GM08714 (cell line): ENCODE results near the gene SPINK7.
"Not testable (repeated sequence)": the region's sequence is repeated elsewhere in the genome, so short reads cannot be mapped to it uniquely, and the experiment has no call there.

Experiments used
- H3K4me3 ChIP-seq: fragments of 200-500 bp; sonication (Bioruptor generic); 2 replicates; pipeline ENCODE4 v1.5.1; 2014; ENCODE audit warnings: mild to moderate bottlenecking, low read length, inconsistent platforms
- ZNF274 ChIP-seq: IDR thresholded peaks from 2 replicates; pipeline ENCODE4 v1.6.1; 2012; ENCODE audit warnings: mild to moderate bottlenecking, low read depth, low read length

The SPINK7 gene

GRCh38 chr5:148312153-148312552, at the start of gene SPINK7:
Gene SPINK7, plus strand, starts transcription at chr5:148312423. Its CDS starts 61 bp downstream, at chr5:148312484.
- no peak for TF ChIP-seq ZNF274
- H3K4me3 ChIP-seq, result no peak within 1 kb of the TSS

- no peak for TF ChIP-seq ZNF274
- H3K4me3 ChIP-seq, result no peak overlapping the region
These were observed 44.3 kb upstream of the SPINK7 start for GRCh38 chr5:148267962-148268361.

GRCh38 chr5:148268566-148268965, 43.7 kb upstream of the SPINK7 start, which contains the start of gene SPINK13:
Gene SPINK13, plus strand, starts transcription at chr5:148268794. Its CDS starts 1,279 bp downstream, at chr5:148270073.
- H3K4me3 ChIP-seq, result no peak within 1 kb of the TSS
- no peak for TF ChIP-seq ZNF274

GRCh38 chr5:148275129-148275528, 37.1 kb upstream of the SPINK7 start:
- not testable (repeated sequence) for H3K4me3 ChIP-seq

- not testable (repeated sequence) for H3K4me3 ChIP-seq
These were observed 31.3 kb upstream of the SPINK7 start for GRCh38 chr5:148280893-148281292.

- not testable (repeated sequence) for H3K4me3 ChIP-seq
These were observed 30.9 kb upstream of the SPINK7 start for GRCh38 chr5:148281336-148281735.

GRCh38 chr5:148290271-148291195, 21.7 kb upstream of the SPINK7 start:
- TF ChIP-seq ZNF274, result no peak
- H3K4me3 ChIP-seq, result no peak overlapping the region

GRCh38 chr5:148297731-148298130, 14.5 kb upstream of the SPINK7 start:
- TF ChIP-seq ZNF274, result no peak
- H3K4me3 ChIP-seq, result no peak overlapping the region

- no peak for TF ChIP-seq ZNF274
- no peak overlapping the region for H3K4me3 ChIP-seq
These were observed 5.8 kb upstream of the SPINK7 start for GRCh38 chr5:148306446-148306845.

- no peak for TF ChIP-seq ZNF274
- no peak overlapping the region for H3K4me3 ChIP-seq
These were observed 3.2 kb upstream of the SPINK7 start for GRCh38 chr5:148309019-148309418.

- H3K4me3 ChIP-seq, result no peak overlapping the region
- no peak for TF ChIP-seq ZNF274
These were observed 2.5 kb upstream of the SPINK7 start for GRCh38 chr5:148309746-148310145.

- no peak for TF ChIP-seq ZNF274
- H3K4me3 ChIP-seq, result no peak overlapping the region
These were observed 739 bp upstream of the SPINK7 start for GRCh38 chr5:148311484-148311883.

- TF ChIP-seq ZNF274, result no peak
- H3K4me3 ChIP-seq, result no peak overlapping the region
These were observed 2.0 kb downstream of the SPINK7 start for GRCh38 chr5:148314187-148314586.

- TF ChIP-seq ZNF274, result no peak
- H3K4me3 ChIP-seq, result no peak overlapping the region
These were observed 2.5 kb downstream of the SPINK7 start for GRCh38 chr5:148314731-148315130.

GRCh38 chr5:148320011-148320963, 8.1 kb downstream of the SPINK7 start:
- H3K4me3 ChIP-seq, result not testable (repeated sequence)
